Mesothelial cell of epicardium (in vitro differentiated cells): Measurements from ENCODE around the gene CGRRF1. TPM values are rescaled to one million over a fixed set of nuclear protein-coding genes. Genes with fewer than 3 reads are reported as not detected.
A peak's percentile ranks its signal among the peaks of the same experiment; 100 is the strongest.

ENCODE experiments used
- DNase-seq, 2 experiments: peaks; one replicate each; pipeline ENCODE4 v3.0.0; 2021; ENCODE audit warnings: low spot score in 2 of 2; ENCODE audit not compliant: unreplicated experiment in 2 of 2
- H3K27ac Mint-ChIP-seq: 2 replicates; pipeline ENCODE4 v1.8.0; 2021; ENCODE audit warnings: mixed read lengths
- H3K27me3 Mint-ChIP-seq: 2 replicates; pipeline ENCODE4 v1.8.0; 2021; ENCODE audit warnings: low read depth, mixed read lengths
- H3K36me3 Mint-ChIP-seq: 2 replicates; pipeline ENCODE4 v1.8.0; 2021; ENCODE audit warnings: mixed read lengths
- H3K4me1 Mint-ChIP-seq: 2 replicates; pipeline ENCODE4 v1.8.0; 2021; ENCODE audit warnings: mixed read lengths
- H3K4me3 Mint-ChIP-seq: 2 replicates; pipeline ENCODE4 v1.8.0; 2021; ENCODE audit warnings: mild to moderate bottlenecking, moderate library complexity, mixed read lengths
- H3K9me3 Mint-ChIP-seq: 2 replicates; pipeline ENCODE4 v1.8.0; 2021; ENCODE audit warnings: mixed read lengths
- CTCF ChIP-seq: fragments of 200-600 bp; sonication (generic); IDR thresholded peaks from one replicate; pipeline ENCODE4 v1.5.0; 2021; ENCODE audit warnings: antibody characterized with exemption; ENCODE audit not compliant: unreplicated experiment
- total RNA-seq: library from RNA; stranded (reverse); gene quantifications from 3 replicates; pipeline ENCODE4 v1.2.1, GENCODE V29; 2021

CGRRF1 gene
- total RNA-seq, 1 donor from 2014 or later = 17.1 TPM

- Mint-ChIP-seq H3K4me1 (peaks cover 25% of the 10 kb centered on the region), H3K36me3 (peaks cover 23% of the 10 kb centered on the region), H3K27me3 (no peaks in the 10 kb centered on the region), H3K27ac (peak overlapping the region; percentile 52), H3K4me3 (no peak overlapping the region), H3K9me3 (no peaks in the 10 kb centered on the region)
- no peak for DNase-seq
- TF ChIP-seq CTCF = no peak
Measured at GRCh38 chr14:54478636-54479215, 31.0 kb upstream of the CGRRF1 start.

GRCh38 chr14:54480830-54481562 lies 28.7 kb upstream of the CGRRF1 start:
- TF ChIP-seq CTCF = no peak
- Mint-ChIP-seq H3K27ac (peak overlapping the region; percentile 28), H3K4me3 (no peak overlapping the region), H3K4me1 (peaks cover 25% of the 10 kb centered on the region), H3K9me3 (peaks cover 4% of the 10 kb centered on the region), H3K27me3 (no peaks in the 10 kb centered on the region), H3K36me3 (peaks cover 28% of the 10 kb centered on the region)
- DNase-seq = no peak

GRCh38 chr14:54481695-54482094 lies 28.0 kb upstream of the CGRRF1 start:
- TF ChIP-seq CTCF = no peak
- Mint-ChIP-seq H3K27ac (no peak overlapping the region), H3K9me3 (peaks cover 4% of the 10 kb centered on the region), H3K27me3 (no peaks in the 10 kb centered on the region), H3K4me1 (peaks cover 26% of the 10 kb centered on the region), H3K36me3 (peaks cover 31% of the 10 kb centered on the region), H3K4me3 (no peak overlapping the region)
- DNase-seq = no peak

- H3K27me3 Mint-ChIP-seq = no peaks in the 10 kb centered on the region
- no peak for DNase-seq
- H3K4me1 Mint-ChIP-seq = peaks cover 34% of the 10 kb centered on the region
- H3K4me3 Mint-ChIP-seq = no peak overlapping the region
- peaks cover 4% of the 10 kb centered on the region for H3K9me3 Mint-ChIP-seq
- no peak overlapping the region for H3K27ac Mint-ChIP-seq
- TF ChIP-seq CTCF = no peak
- peaks cover 27% of the 10 kb centered on the region for H3K36me3 Mint-ChIP-seq
Measured at GRCh38 chr14:54483073-54483745, 26.5 kb upstream of the CGRRF1 start.

GRCh38 chr14:54483846-54484245 lies 25.9 kb upstream of the CGRRF1 start:
- Mint-ChIP-seq H3K27ac (peak overlapping the region; percentile 3), H3K36me3 (peaks cover 24% of the 10 kb centered on the region), H3K4me1 (peaks cover 34% of the 10 kb centered on the region), H3K27me3 (no peaks in the 10 kb centered on the region), H3K9me3 (peaks cover 4% of the 10 kb centered on the region), H3K4me3 (no peak overlapping the region)
- no peak for DNase-seq
- TF ChIP-seq CTCF = no peak
